OCI-LY7 (cell line): Measurements from ENCODE around the gene GFI1B. TPM values are rescaled to one million over a fixed set of nuclear protein-coding genes. Genes with fewer than 3 reads are reported as not detected.

Experiments used
- BruUV-seq: library from RNA; stranded (reverse); fragments of 400-500 nt; replicated peaks from 2 replicates; lab custom pipeline; 2021; lab: Mats Ljungman, UMichigan
- CTCF ChIA-PET: fragments of 300-600 bp; sonication (Branson Sonifier 250); formaldehyde crosslinking; loops from one replicate; lab custom pipeline; 2022; ENCODE audit warnings: antibody characterized with exemption; ENCODE audit not compliant: unreplicated experiment; lab: Charles Lee
- POLR2A ChIA-PET: fragments of 300-600 bp; sonication (Branson Sonifier 250); formaldehyde crosslinking; loops from one replicate; lab custom pipeline; 2022; ENCODE audit warnings: antibody characterized with exemption; lab: Charles Lee
- DNase-seq: peaks from one replicate; pipeline ENCODE4 v3.0.0-alpha.2; 2015; ENCODE audit warnings: low spot score
- H2AFZ ChIP-seq: fragments of 200-600 bp; sonication (generic), shearing (Covaris generic); 2 replicates; pipeline ENCODE4 v1.6.1; 2014; ENCODE audit warnings: mild to moderate bottlenecking, antibody characterized with exemption, low read length, moderate library complexity
- H3K27ac ChIP-seq: fragments of 200-600 bp; sonication (generic); 2 replicates; pipeline ENCODE4 v1.5.1; 2014; ENCODE audit warnings: mixed run types, low read depth, mild to moderate bottlenecking, moderate library complexity, low read length, inconsistent platforms; ENCODE audit not compliant: poor library complexity, severe bottlenecking
- H3K36me3 ChIP-seq: fragments of 200-600 bp; sonication (generic); 2 replicates; pipeline ENCODE4 v1.6.1; 2014; ENCODE audit warnings: mild to moderate bottlenecking, antibody characterized with exemption, low read length, moderate library complexity, mixed read lengths; ENCODE audit not compliant: insufficient read depth
- H3K4me1 ChIP-seq: fragments of 200-600 bp; sonication (generic); 2 replicates; pipeline ENCODE4 v1.5.1; 2014; ENCODE audit warnings: mild to moderate bottlenecking, low read length; ENCODE audit not compliant: insufficient read depth, poor library complexity, severe bottlenecking
- H3K4me2 ChIP-seq: fragments of 200-600 bp; sonication (generic); 2 replicates; pipeline ENCODE4 v1.6.1; 2014; ENCODE audit warnings: mild to moderate bottlenecking, low read length
- H3K4me3 ChIP-seq: fragments of 200-600 bp; sonication (generic); 2 replicates; pipeline ENCODE4 v1.5.1; 2014; ENCODE audit warnings: mild to moderate bottlenecking, low read depth, low read length; ENCODE audit not compliant: poor library complexity, severe bottlenecking
- H3K79me2 ChIP-seq: fragments of 200-600 bp; sonication (generic); 2 replicates; pipeline ENCODE4 v1.6.1; 2016; ENCODE audit warnings: low read depth, mild to moderate bottlenecking, low read length, moderate library complexity, mixed read lengths; ENCODE audit not compliant: insufficient read depth
- H3K9me2 ChIP-seq: fragments of 200-600 bp; sonication (generic); 2 replicates; pipeline ENCODE4 v1.6.1; 2016; ENCODE audit warnings: mild to moderate bottlenecking, low read length, mixed read lengths; ENCODE audit not compliant: insufficient read depth
- H3K9me3 ChIP-seq: fragments of 200-600 bp; sonication (generic); 2 replicates; pipeline ENCODE4 v1.6.1; 2014; ENCODE audit warnings: mild to moderate bottlenecking, mixed run types, low read length, mixed read lengths
- H4K20me1 ChIP-seq: fragments of 200-600 bp; sonication (generic); 2 replicates; pipeline ENCODE4 v1.6.1; 2014; ENCODE audit warnings: mild to moderate bottlenecking, antibody characterized with exemption, low read length, moderate library complexity, mixed read lengths; ENCODE audit not compliant: insufficient read depth
- EZH2phosphoT487 ChIP-seq: fragments of 200-600 bp; sonication (generic); IDR thresholded peaks from 2 replicates; pipeline ENCODE4 v1.6.1; 2018; ENCODE audit warnings: low read depth, borderline replicate concordance, mild to moderate bottlenecking, mixed run types, antibody characterized with exemption, low read length, moderate library complexity, mixed read lengths
- intact Hi-C: fragments of 100-400 bp; cut with micrococcal nuclease; formaldehyde crosslinking; loops from one replicate; pipeline ENCODE4 v1.10.0; 2022; ENCODE audit not compliant: unreplicated experiment
- total RNA-seq, 2 experiments: library from RNA; depleted of rRNA in 1 of 2; stranded (reverse); fragments of >200 nt in 1 of 2; shearing (Covaris generic) in 1 of 2; gene quantifications; 2 replicates each; pipeline ENCODE4 v1.2.3, GENCODE V29; 2014 to 2022
- TF ChIP-seq, protein P1 (sequence below): fragments of 200-600 bp; sonication (generic); conservative IDR thresholded peaks from 2 replicates; pipeline ENCODE4 v1.5.1; 2014; ENCODE audit warnings: mild to moderate bottlenecking, antibody characterized with exemption, low read length, moderate library complexity, mixed read lengths

GFI1B gene
- total RNA-seq, 2 experiments from 2014 or later, result 0.50 to 4.9 TPM

DNA sequence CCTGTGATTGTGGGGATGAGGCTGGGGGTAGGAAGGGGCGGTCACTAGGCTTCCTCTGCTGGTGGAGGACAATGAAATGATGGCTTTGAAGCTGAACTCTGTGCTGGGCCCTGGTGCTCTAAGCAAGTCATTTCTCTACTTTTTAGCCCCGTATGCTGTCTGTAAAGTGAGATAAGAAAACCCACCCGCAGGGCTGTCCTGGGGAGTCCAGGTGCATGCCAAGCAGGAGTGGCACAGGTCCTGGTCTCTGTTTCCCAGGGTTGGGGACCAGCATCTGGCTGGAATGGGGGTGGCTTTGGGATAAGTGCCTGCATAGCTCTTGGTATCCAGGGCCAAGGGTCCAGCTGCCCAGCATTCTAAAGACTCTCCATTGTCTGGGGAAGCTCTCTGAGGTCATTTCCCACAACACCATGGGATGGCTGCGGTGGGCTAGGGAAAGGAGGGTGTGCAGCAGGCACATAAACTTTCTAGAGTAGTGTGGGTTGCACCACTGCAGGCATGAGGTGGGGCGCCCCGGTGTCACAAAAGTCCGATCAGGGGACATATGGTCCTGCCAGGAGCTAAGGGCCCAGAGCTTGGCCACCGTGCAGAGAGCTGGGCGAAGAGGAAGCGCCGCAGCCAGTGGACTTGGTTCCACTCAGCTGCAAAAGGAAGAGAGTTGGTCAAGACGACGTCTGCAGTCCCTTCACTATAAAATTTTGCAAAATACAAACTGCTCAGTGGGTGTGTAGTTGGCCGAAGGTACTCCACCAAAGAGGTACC lies 26.7 kb downstream of the GFI1B start:
- Histone ChIP-seq H3K9me2 (no peaks in the 10 kb centered on the region), H3K4me3 (no peak overlapping the region), H3K79me2 (no peaks in the 10 kb centered on the region), H3K36me3 (no peaks in the 10 kb centered on the region), H3K9me3 (no peaks in the 10 kb centered on the region), H3K27ac (no peak overlapping the region), H4K20me1 (no peaks in the 10 kb centered on the region), H2AFZ (no peak overlapping the region), H3K4me2 (no peak overlapping the region), H3K4me1 (no peaks in the 10 kb centered on the region)
- TF ChIP-seq EZH2phosphoT487, result no peak
- TF ChIP-seq, protein P1, sequence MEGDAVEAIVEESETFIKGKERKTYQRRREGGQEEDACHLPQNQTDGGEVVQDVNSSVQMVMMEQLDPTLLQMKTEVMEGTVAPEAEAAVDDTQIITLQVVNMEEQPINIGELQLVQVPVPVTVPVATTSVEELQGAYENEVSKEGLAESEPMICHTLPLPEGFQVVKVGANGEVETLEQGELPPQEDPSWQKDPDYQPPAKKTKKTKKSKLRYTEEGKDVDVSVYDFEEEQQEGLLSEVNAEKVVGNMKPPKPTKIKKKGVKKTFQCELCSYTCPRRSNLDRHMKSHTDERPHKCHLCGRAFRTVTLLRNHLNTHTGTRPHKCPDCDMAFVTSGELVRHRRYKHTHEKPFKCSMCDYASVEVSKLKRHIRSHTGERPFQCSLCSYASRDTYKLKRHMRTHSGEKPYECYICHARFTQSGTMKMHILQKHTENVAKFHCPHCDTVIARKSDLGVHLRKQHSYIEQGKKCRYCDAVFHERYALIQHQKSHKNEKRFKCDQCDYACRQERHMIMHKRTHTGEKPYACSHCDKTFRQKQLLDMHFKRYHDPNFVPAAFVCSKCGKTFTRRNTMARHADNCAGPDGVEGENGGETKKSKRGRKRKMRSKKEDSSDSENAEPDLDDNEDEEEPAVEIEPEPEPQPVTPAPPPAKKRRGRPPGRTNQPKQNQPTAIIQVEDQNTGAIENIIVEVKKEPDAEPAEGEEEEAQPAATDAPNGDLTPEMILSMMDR, result no peak
- CTCF ChIA-PET, result no interaction called here
- intact Hi-C loops, result no loop called here
- POLR2A ChIA-PET, result no interaction called here
- BruUV-seq, result no TSS peak
- DNase-seq, result no peak

DNA sequence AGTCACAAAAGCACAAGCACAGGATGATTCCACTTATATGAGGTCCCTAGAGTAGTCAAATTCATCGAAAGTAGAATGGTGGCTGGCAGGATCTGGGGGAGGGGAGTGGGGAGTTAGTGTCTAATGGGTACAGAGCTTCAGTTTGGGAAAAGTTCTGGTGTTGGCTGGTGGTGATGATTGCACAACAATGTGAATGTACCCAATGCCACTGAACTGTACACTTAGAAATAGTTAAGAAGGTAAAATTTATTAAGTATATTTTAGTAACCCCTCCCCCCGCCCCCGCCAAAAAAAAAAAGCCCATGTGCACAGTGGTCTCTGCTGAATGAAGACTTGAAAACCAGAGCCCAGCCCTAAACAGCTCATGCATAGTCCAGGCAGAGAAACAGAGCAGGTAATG lies 27.5 kb downstream of the GFI1B start:
- Histone ChIP-seq H3K36me3 (no peaks in the 10 kb centered on the region), H3K79me2 (no peaks in the 10 kb centered on the region), H3K9me2 (no peaks in the 10 kb centered on the region), H3K4me2 (no peak overlapping the region), H2AFZ (no peak overlapping the region), H3K9me3 (no peaks in the 10 kb centered on the region), H3K4me1 (no peaks in the 10 kb centered on the region), H3K4me3 (no peak overlapping the region), H4K20me1 (no peaks in the 10 kb centered on the region), H3K27ac (no peak overlapping the region)
- intact Hi-C loops, result no loop called here
- DNase-seq, result no peak
- BruUV-seq, result no TSS peak
- TF ChIP-seq, protein P1, result no peak
- no peak for TF ChIP-seq EZH2phosphoT487
- ChIA-PET CTCF (no interaction called here), POLR2A (interaction anchor here (0.6 to 0.7 kb wide), 2 partner anchors 8 to 262 kb away, joined by 3 read pairs; no protein-coding TSS in a partner anchor)

DNA sequence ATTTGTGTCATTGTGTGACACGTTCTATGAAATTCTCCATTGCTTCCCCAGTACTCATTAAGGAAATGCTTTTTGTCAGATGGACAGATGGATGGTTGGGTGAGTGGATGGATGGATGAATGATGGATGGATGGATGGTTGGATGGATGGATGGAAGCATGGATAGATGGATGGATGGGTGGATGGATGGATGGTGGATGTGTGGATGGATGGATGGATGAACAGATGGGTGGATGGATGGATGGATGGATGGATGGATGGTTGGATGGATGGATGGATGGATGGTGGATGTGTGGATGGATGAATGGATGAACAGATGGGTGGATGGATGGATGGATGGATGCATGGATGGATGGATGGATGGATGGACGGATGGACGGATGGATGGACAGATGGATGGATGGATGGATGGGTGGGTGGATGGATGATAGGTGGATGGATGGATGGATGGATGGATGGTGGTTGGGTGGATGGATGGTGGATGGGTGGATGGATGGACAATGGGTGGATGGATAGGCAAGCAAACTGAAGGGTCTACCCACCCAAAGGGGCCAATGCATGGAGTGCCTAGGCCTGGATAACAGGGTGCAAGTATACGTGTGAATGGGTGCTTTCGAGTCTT lies 28.3 kb downstream of the GFI1B start:
- ChIA-PET CTCF (no interaction called here), POLR2A (interaction anchor here (0.7 kb wide), 1 partner anchor 9 kb away, joined by 3 read pairs; no protein-coding TSS in a partner anchor)
- intact Hi-C loops, result no loop called here
- no peaks in the 10 kb centered on the region for H3K79me2 ChIP-seq
- H2AFZ ChIP-seq, result no peak overlapping the region
- H3K9me3 ChIP-seq, result no peaks in the 10 kb centered on the region
- no peaks in the 10 kb centered on the region for H3K9me2 ChIP-seq
- DNase-seq, result no peak
- no peak overlapping the region for H3K4me2 ChIP-seq
- no peak overlapping the region for H3K27ac ChIP-seq
- H3K36me3 ChIP-seq, result no peaks in the 10 kb centered on the region
- no TSS peak for BruUV-seq
- H3K4me3 ChIP-seq, result no peak overlapping the region
- TF ChIP-seq EZH2phosphoT487, result no peak
- no peaks in the 10 kb centered on the region for H4K20me1 ChIP-seq
- H3K4me1 ChIP-seq, result no peaks in the 10 kb centered on the region
